ENCODE results near the gene GPR4. TPM values are rescaled to one million over a fixed set of nuclear protein-coding genes. Genes with fewer than 3 reads are reported as not detected.
A peak's percentile ranks its signal among the peaks of the same experiment; 100 is the strongest.

GPR4 gene
- total RNA-seq, 1 donor from 2014 or later: not detected

DNA sequence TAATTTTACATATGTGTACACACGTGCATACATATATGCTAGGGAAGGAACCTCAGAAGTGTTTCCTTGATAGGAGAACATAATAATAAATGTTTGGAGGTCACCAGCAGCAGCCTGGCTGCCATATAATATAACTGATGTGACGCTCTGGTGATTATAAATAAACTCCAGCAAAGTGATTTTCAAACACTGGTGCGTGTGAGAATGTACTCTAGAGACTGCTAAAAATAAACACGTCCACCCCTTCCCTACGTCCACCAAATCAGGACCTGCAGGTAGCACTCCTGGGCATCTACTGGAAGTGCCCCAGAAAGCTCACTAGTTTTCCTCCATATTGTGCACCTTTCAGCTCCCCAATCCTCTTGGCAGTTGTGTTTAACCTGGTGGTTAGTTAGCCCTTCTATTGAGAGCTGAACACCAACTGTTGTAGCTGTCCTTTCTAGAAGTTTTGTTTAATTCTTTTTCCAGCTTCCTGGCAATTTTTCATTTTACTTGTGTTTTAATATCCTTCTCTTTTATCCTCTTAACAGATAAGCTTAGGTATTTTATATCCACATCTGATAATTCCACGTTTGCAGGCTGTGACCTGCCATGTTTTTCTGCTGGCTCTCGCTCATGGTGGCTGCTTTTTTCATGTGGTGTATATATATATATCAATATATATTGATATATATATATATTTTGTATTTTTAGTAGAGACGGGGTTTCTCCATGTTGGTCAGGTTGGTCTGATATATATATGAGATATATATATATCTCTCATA is 30.4 kb downstream of the GPR4 start:
- Histone ChIP-seq H3K36me3 (ENCODE audit: control insufficient read depth, insufficient read depth, low read length) (no peaks in the 10 kb centered on the region), H3K27me3 (ENCODE audit: control insufficient read depth, insufficient read depth, low read length) (no peaks in the 10 kb centered on the region), H3K4me3 (ENCODE audit: low read depth, low read length) (no peak overlapping the region)
- DNase-seq (ENCODE audit: low read depth) (no peak), FAIRE-seq (no peak)
- TF ChIP-seq, protein P1, sequence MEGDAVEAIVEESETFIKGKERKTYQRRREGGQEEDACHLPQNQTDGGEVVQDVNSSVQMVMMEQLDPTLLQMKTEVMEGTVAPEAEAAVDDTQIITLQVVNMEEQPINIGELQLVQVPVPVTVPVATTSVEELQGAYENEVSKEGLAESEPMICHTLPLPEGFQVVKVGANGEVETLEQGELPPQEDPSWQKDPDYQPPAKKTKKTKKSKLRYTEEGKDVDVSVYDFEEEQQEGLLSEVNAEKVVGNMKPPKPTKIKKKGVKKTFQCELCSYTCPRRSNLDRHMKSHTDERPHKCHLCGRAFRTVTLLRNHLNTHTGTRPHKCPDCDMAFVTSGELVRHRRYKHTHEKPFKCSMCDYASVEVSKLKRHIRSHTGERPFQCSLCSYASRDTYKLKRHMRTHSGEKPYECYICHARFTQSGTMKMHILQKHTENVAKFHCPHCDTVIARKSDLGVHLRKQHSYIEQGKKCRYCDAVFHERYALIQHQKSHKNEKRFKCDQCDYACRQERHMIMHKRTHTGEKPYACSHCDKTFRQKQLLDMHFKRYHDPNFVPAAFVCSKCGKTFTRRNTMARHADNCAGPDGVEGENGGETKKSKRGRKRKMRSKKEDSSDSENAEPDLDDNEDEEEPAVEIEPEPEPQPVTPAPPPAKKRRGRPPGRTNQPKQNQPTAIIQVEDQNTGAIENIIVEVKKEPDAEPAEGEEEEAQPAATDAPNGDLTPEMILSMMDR (IDR thresholded peaks at IDR 0.05; ENCODE audit: insufficient read depth, low read length, severe bottlenecking): no peak

DNA sequence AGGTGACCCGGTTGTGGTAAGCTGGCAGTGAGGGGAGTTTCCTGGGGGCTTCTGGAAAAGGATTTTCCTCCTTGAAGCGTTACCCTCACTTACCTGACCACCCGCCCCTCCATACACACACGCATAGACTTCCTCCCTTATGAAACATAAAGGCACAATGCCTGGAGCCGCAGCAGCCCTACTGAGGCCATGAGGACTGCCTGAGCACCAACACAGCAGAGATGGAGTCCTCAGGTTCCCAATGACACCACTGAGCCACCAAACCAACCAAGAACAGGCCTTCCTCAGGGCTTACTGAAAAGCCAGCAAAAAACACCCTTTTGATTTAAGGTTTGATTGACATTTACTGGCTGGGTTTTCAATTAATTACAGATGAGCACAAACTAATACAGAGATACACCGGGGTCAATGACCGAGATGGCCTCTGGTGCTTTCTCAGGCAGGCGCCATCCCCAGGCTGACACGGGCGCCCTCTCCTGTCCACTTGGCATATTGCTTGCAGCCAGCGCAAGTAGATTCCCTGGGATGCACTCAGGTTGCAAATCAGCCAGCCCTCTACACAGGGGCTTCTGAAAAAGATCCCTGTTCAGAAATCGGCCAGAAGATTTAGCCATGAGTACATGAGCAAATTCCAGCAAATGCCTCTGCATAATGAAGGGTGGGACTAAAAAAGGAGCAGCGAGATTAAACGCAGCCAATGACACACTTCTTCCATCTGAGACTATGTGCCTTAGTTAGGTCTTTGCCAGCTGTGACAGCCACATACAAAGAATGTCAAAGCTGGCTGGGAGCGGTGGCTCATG is 32.2 kb downstream of the GPR4 start:
- FAIRE-seq: peak; percentile 13
- H3K27me3 ChIP-seq (ENCODE audit: control insufficient read depth, insufficient read depth, low read length): no peaks in the 10 kb centered on the region
- H3K4me3 ChIP-seq (ENCODE audit: low read depth, low read length): no peak overlapping the region
- no peak for DNase-seq (ENCODE audit: low read depth)
- H3K36me3 ChIP-seq (ENCODE audit: control insufficient read depth, insufficient read depth, low read length): no peaks in the 10 kb centered on the region
- TF ChIP-seq, protein P1 (IDR thresholded peaks at IDR 0.05; ENCODE audit: insufficient read depth, low read length, severe bottlenecking): peak; percentile 80

DNA sequence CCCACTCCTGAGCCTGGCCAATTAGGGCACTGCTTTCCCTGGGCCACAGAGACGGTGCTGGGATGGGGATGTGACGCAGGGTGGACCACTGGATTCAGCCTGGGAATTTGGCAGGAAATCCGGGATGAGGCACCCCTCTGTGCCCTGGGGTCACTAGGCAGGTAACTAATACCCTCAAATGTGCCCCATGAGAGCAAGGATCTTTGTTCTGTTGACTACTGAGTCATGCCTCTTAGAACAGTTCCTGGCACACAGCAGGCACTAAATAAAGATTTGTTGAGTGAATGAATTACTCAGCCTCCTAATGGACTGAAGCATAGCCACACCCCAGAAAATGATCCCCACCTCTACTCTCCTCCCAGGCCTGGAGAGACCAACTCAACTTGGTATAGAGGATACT is 33.3 kb downstream of the GPR4 start:
- FAIRE-seq: no peak
- H3K36me3 ChIP-seq (ENCODE audit: control insufficient read depth, insufficient read depth, low read length): no peaks in the 10 kb centered on the region
- TF ChIP-seq, protein P1 (IDR thresholded peaks at IDR 0.05; ENCODE audit: insufficient read depth, low read length, severe bottlenecking): no peak

DNA sequence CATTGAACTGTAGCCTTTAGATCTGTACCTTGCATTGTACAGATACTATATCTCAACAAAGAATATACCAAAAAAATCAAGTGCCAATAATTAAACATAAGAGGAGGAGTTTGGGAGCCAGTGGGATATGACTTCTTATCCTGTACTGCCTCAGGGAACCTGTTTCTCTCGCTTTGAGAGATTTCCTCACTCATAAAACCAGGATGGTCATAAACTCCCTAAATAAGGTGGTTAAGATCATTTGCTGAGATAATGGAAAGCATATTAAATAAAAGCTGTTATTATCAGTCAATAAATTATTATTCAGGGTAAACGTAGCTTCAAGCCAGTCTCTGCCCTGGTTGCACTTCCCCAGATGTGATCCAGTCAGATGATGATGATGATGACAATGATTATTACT is 34.4 kb downstream of the GPR4 start:
- TF ChIP-seq, protein P1 (IDR thresholded peaks at IDR 0.05; ENCODE audit: insufficient read depth, low read length, severe bottlenecking): no peak
- no peak for FAIRE-seq
- no peaks in the 10 kb centered on the region for H3K27me3 ChIP-seq (ENCODE audit: control insufficient read depth, insufficient read depth, low read length)
- H3K4me3 ChIP-seq (ENCODE audit: low read depth, low read length): no peak overlapping the region
- no peak for DNase-seq (ENCODE audit: low read depth)
- H3K36me3 ChIP-seq (ENCODE audit: control insufficient read depth, insufficient read depth, low read length): no peaks in the 10 kb centered on the region

More for the DNA sequence above, 33.3 kb downstream of the GPR4 start:
- H3K4me3 ChIP-seq (ENCODE audit: low read depth, low read length): no peak overlapping the region
- no peaks in the 10 kb centered on the region for H3K27me3 ChIP-seq (ENCODE audit: control insufficient read depth, insufficient read depth, low read length)
- peak; percentile 97 for DNase-seq (ENCODE audit: low read depth)

DNA sequence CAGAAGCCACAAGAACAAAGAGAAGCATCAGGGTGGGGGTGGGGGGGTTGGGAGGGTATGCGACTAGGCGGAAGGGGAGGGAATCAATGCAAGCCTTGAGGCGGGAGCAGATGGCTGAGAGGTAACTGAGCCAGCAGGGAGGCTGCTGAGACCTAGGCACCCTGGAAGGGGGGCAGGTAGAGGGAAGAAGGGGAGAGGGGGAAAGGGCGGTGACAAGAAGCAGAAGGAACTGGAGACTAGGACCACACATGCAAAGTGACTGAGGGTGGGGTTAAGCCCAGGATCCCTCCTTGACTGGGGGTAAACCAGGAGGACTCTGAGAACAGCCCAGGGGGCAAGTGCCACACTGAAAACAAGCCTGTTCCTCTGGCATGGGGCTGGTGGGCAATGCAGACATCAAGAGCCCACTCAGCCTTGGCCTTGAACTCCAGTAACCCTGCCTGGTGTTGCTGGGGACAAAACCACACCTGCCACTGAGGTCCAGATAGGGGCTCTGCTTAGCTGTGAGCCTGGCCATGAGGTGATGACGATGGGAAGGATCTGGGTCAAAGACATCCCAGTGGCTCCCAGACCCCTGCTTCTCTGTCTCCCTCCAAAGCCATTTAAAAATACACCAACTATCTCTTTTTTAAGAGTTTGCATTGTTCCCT is 37.8 kb downstream of the GPR4 start:
- TF ChIP-seq, protein P1 (IDR thresholded peaks at IDR 0.05; ENCODE audit: insufficient read depth, low read length, severe bottlenecking): no peak
- no peak for DNase-seq (ENCODE audit: low read depth)
- FAIRE-seq: no peak
- H3K4me3 ChIP-seq (ENCODE audit: low read depth, low read length): no peak overlapping the region
- H3K36me3 ChIP-seq (ENCODE audit: control insufficient read depth, insufficient read depth, low read length): no peaks in the 10 kb centered on the region
- no peaks in the 10 kb centered on the region for H3K27me3 ChIP-seq (ENCODE audit: control insufficient read depth, insufficient read depth, low read length)

Data from bronchial epithelial cell (primary cell).